T-helper 2 cell treated with Interferon-gamma antibody and Interleukin-4, amounts not matched to agents 100 ng/mL and 5 ng/mL, for 36 hours (primary cell): ENCODE data around the gene NT5DC2. TPM values are rescaled to one million over a fixed set of nuclear protein-coding genes. Genes with fewer than 3 reads are reported as not detected.

Experiments
- intact Hi-C: fragments of 100-400 bp; cut with micrococcal nuclease; formaldehyde crosslinking; loops from one replicate; pipeline ENCODE4 v1.15.1; 2023
- total RNA-seq: library from RNA; stranded (reverse); gene quantifications from 2 replicates; pipeline ENCODE4 v1.2.3, GENCODE V29; 2022

NT5DC2 gene
- 43.1 and 44.7 TPM in 2 replicates for total RNA-seq

- intact Hi-C loops = loop anchor here (2.0 to 10.0 kb wide), 3 partner anchors 151 to 511 kb away; partner anchors contain the start of genes PBRM1, SFMBT1 and WDR82
Measured at GRCh38 chr3:52533623-52534280, at the start of gene NT5DC2. TSS of gene NT5DC2 (minus strand) at chr3:52533857. CDS start at chr3:52533737, 120 bp downstream.

- intact Hi-C loops = no loop called here
Measured at GRCh38 chr3:52574056-52574965, 40.7 kb upstream of the NT5DC2 start.

DNA sequence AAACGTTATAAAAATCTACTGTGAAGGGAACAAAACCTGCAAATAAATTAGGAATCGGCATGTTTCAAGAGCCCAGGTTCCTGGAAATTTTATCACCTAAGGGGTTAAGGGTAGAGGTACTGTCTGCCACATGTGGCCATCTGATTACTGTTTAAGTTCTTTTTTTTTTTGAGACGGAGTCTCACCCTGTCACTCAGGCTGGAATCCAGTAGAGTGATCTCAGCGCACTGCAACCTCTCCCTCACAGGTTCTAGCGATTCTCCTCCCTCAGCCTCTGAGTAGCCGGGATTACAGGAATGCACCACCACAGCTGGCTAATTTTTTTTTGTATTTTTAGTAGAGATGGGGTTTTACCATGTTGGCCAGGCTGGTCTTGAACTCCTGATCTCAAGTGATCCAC, 38.6 kb upstream of the NT5DC2 start:
- intact Hi-C loops = no loop called here

- intact Hi-C loops = no loop called here
Measured at GRCh38 chr3:52570076-52570475, 36.4 kb upstream of the NT5DC2 start.

DNA sequence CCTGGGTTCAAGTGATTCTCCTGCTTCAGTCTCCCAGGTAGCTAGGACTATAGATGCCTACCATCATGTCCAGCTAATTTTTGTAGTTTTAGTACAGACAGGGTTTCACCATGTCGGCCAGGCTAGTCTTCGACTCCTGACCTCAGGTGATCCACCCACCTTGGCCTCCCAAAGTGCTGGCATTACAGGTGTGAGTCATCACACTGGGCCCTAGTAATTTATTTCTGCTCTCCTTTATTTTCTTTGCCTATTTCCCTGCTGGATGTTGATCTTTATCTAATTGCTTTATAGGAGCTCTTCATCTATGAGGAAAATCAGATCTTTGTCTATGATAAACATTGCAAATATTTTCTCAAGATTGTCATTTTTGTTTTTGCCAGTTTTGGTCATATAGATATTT, 34.4 kb upstream of the NT5DC2 start:
- intact Hi-C loops = no loop called here

DNA sequence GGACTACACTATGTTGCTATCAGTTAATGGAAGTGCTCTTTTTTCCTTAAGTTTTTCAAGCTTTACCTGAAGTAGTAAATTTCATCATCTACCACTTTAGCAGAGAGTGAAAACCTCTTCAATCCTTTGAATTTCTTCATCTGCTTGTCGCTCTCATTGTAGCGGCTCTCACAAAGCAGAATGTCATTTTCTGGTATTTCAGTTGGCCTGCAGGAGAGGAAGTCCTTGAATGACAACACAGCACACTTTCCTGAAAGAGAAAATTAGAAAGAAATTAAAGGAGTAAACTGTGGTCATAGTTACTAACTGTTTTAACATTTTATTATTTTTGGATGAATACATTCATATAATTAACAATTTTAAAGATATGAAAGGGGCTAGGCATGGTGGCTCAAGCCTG, 30.3 kb upstream of the NT5DC2 start:
- intact Hi-C loops = no loop called here

- intact Hi-C loops = no loop called here
Measured at GRCh38 chr3:52561028-52561747, 27.5 kb upstream of the NT5DC2 start.

DNA sequence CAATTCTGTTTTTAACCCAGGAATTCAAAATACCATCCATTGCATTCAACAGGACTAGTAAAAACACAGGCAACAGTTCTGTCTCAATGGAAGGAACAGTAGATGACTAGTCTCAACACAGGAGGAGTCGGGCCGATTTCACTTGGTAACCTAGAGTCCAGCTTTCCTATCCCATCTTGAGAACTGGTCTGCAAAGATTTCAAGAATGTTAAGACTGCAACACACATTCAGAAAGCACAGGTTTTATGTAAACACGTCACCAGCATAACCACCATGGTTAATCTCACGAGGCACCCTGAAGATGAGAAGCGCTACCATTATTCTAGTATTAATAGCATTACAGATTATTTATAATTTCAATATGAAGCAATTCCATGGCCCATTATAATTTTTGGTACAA, 24.8 kb upstream of the NT5DC2 start:
- intact Hi-C loops = no loop called here

GRCh38 chr3:52557011-52557960, 23.6 kb upstream of the NT5DC2 start:
- intact Hi-C loops = no loop called here

- intact Hi-C loops = no loop called here
Measured at GRCh38 chr3:52555056-52555455, 21.4 kb upstream of the NT5DC2 start.

- intact Hi-C loops = no loop called here
Measured at GRCh38 chr3:52554026-52554755, 20.5 kb upstream of the NT5DC2 start.

DNA sequence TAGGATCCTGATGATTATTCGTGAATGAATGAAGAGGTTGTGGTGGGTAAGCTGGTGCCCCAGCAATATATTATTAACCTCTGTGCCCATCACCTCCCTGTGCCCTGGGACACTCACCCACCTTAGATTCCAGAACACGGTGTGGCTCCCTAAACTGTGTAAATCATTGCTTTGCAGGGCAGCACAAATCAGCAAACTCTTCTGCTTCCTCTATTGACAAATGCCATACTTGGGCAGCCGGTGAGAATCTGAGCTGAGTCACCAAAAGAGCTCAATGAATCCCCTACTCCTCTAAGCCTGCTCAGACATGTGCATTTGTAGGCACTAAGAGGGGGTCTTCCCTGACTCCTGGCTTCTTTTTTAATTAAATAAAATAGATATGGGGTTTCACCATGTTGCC, 18.4 kb upstream of the NT5DC2 start:
- intact Hi-C loops = no loop called here

- intact Hi-C loops = no loop called here
Measured at GRCh38 chr3:52551118-52551517, 17.5 kb upstream of the NT5DC2 start.

GRCh38 chr3:52547143-52547542, 13.5 kb upstream of the NT5DC2 start:
- intact Hi-C loops = no loop called here

- intact Hi-C loops = no loop called here
Measured at GRCh38 chr3:52546111-52546901, 12.6 kb upstream of the NT5DC2 start.

- intact Hi-C loops = no loop called here
Measured at GRCh38 chr3:52544937-52545336, 11.3 kb upstream of the NT5DC2 start.

DNA sequence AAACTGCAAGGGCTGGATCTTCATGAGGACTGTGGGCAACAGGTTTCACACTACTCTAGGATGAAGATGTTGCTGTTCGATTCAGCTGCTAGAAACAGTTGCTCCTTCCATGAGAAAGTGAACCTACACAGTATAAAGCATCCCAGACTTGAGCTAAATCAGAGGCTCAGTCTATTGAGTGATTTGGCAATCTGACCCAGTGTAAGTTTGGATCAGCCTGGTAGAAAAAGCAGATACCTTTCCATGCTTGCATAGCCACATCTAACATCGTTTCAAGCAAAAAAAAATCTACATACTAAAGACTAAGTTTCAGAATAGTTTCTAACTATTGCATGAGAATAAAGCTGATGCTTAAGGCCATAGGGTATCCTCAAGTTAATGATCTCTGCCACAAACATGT, 7.4 kb upstream of the NT5DC2 start:
- intact Hi-C loops = no loop called here

GRCh38 chr3:52539010-52539653, 5.5 kb upstream of the NT5DC2 start:
- intact Hi-C loops = loop anchor here (10.0 kb wide), 2 partner anchors 264 to 506 kb away; partner anchors contain the start of genes SFMBT1 and WDR82
